Endothelial cell of umbilical vein (primary cell): ENCODE data around the gene KRTAP10-5. TPM values are rescaled to one million over a fixed set of nuclear protein-coding genes. Genes with fewer than 3 reads are reported as not detected.

ENCODE experiments used
- BruUV-seq: library from RNA; stranded (reverse); fragments of 400-500 nt; replicated peaks from 2 replicates; lab custom pipeline; 2021; lab: Mats Ljungman, UMichigan
- CTCF ChIA-PET: fragments of 300-600, 350-600 bp; sonication (Branson Sonifier 250); formaldehyde crosslinking; loops from one replicate; lab custom pipeline; 2021; ENCODE audit warnings: antibody characterized with exemption, inconsistent platforms; lab: Charles Lee
- POLR2A ChIA-PET: fragments of 300-600, 350-600 bp; sonication (Branson Sonifier 250); formaldehyde crosslinking; loops from one replicate; lab custom pipeline; 2021; ENCODE audit warnings: antibody characterized with exemption, inconsistent platforms; lab: Charles Lee
- DNase-seq: peaks from one replicate; pipeline ENCODE4 v3.0.0-alpha.2; 2011; ENCODE audit warnings: low read depth, low spot score
- FAIRE-seq: peaks from 2 replicates; lab custom pipeline; 2011; peaks lifted over from hg19 to GRCh38; lab: Jason Lieb, UNC
- H2AFZ ChIP-seq: 2 replicates; pipeline ENCODE4 v1.6.0; 2012; ENCODE audit warnings: low read depth, low read length, control low read depth, inconsistent platforms
- H3K27ac ChIP-seq: 2 replicates; pipeline ENCODE4 v1.5.1; 2011; ENCODE audit warnings: low read depth, mild to moderate bottlenecking, control low read depth, low read length, moderate library complexity; ENCODE audit not compliant: insufficient read depth
- H3K27me3 ChIP-seq, 2 experiments: 2 replicates each; pipeline versions ENCODE4 v1.6.0 to v1.6.1; 2011; ENCODE audit warnings: low read length in 2 of 2, mixed read lengths in 1 of 2; ENCODE audit not compliant: control insufficient read depth in 2 of 2, insufficient read depth in 2 of 2
- H3K36me3 ChIP-seq, 2 experiments: 2 replicates in 1 of 2; 3 replicates in 1 of 2; pipeline ENCODE4 v1.5.1; 2011; ENCODE audit warnings: low read length in 2 of 2, mild to moderate bottlenecking in 1 of 2, moderate library complexity in 1 of 2; ENCODE audit not compliant: control insufficient read depth in 2 of 2, insufficient read depth in 2 of 2; ENCODE audit errors: extremely low read depth in 1 of 2
- H3K4me1 ChIP-seq: 3 replicates; pipeline ENCODE4 v1.5.1; 2011; ENCODE audit warnings: mild to moderate bottlenecking, low read length; ENCODE audit not compliant: control insufficient read depth, insufficient read depth; ENCODE audit errors: extremely low read depth
- H3K4me2 ChIP-seq: 2 replicates; pipeline ENCODE4 v1.6.1; 2011; ENCODE audit warnings: low read length, control low read depth, mixed read lengths; ENCODE audit not compliant: insufficient read depth
- H3K4me3 ChIP-seq, 3 experiments: fragments of 200-600 bp in 1 of 3; sonication (generic), shearing (Covaris generic) in 1 of 3; replicated peaks in 1 of 3; 2 replicates each; pipeline ENCODE4 v1.5.1; 2011 to 2016; ENCODE audit warnings: control low read depth in 3 of 3, low read length in 3 of 3, mild to moderate bottlenecking in 2 of 3, inconsistent platforms in 1 of 3, low read depth in 1 of 3, moderate library complexity in 1 of 3; ENCODE audit not compliant: insufficient read depth in 1 of 3
- H3K79me2 ChIP-seq: 2 replicates; pipeline ENCODE4 v1.6.0; 2012; ENCODE audit warnings: low read length, inconsistent platforms; ENCODE audit not compliant: control insufficient read depth, insufficient read depth
- H3K9ac ChIP-seq: replicated peaks from 2 replicates; pipeline ENCODE3; 2011; ENCODE audit warnings: low read length, control low read depth; ENCODE audit not compliant: insufficient read depth; ENCODE audit errors: extremely low read depth
- H3K9me1 ChIP-seq: replicated peaks from 3 replicates; pipeline ENCODE4 v1.6.0; 2011; ENCODE audit warnings: mild to moderate bottlenecking, low read length; ENCODE audit not compliant: control insufficient read depth, insufficient read depth; ENCODE audit errors: extremely low read depth
- H3K9me3 ChIP-seq: replicated peaks from 2 replicates; pipeline ENCODE4 v1.5.1; 2012; ENCODE audit warnings: low read length, inconsistent platforms; ENCODE audit not compliant: control insufficient read depth, insufficient read depth
- H4K20me1 ChIP-seq: replicated peaks from 2 replicates; pipeline ENCODE3; 2011; ENCODE audit warnings: mild to moderate bottlenecking, low read length; ENCODE audit not compliant: control insufficient read depth, insufficient read depth; ENCODE audit errors: extremely low read depth
- CTCF ChIP-seq, 2 donors: IDR thresholded peaks; 1 replicate in 1 of 2; 2 replicates in 1 of 2; pipeline ENCODE4 v1.5.1; 2011; ENCODE audit warnings: low read length in 2 of 2, mild to moderate bottlenecking in 2 of 2, moderate library complexity in 2 of 2, control low read depth in 1 of 2, inconsistent platforms in 1 of 2, low read depth in 1 of 2; ENCODE audit not compliant: insufficient read depth in 1 of 2; ENCODE audit errors: extremely low read depth in 1 of 2
- EZH2 ChIP-seq: IDR thresholded peaks from 2 replicates; pipeline ENCODE4 v1.6.1; 2012; ENCODE audit warnings: borderline replicate concordance, low read depth, mild to moderate bottlenecking, moderate library complexity, low read length, inconsistent platforms; ENCODE audit not compliant: severe bottlenecking
- FOS ChIP-seq: IDR thresholded peaks from 2 replicates; pipeline ENCODE4 v1.6.1; 2011; ENCODE audit warnings: mild to moderate bottlenecking, low read length, moderate library complexity, borderline replicate concordance; ENCODE audit not compliant: insufficient read depth
- GATA2 ChIP-seq: IDR thresholded peaks from 2 replicates; pipeline ENCODE4 v1.7.0; 2011; ENCODE audit warnings: low read depth, mild to moderate bottlenecking, moderate library complexity, mixed read lengths, low read length; ENCODE audit not compliant: insufficient read length, insufficient read depth
- JUN ChIP-seq: IDR thresholded peaks from 2 replicates; pipeline ENCODE4 v1.6.1; 2011; ENCODE audit warnings: borderline replicate concordance, low read depth; ENCODE audit not compliant: insufficient read length, insufficient read depth
- MAX ChIP-seq: IDR thresholded peaks from 2 replicates; pipeline ENCODE4 v1.6.1; 2011; ENCODE audit not compliant: insufficient read depth, insufficient read length
- MYC ChIP-seq: IDR thresholded peaks from one replicate; pipeline ENCODE4 v1.6.1; 2011; ENCODE audit warnings: mild to moderate bottlenecking, low read depth, low read length
- POLR2A ChIP-seq: IDR thresholded peaks from 2 replicates; pipeline ENCODE4 v1.6.1; 2012; ENCODE audit warnings: low read depth, mild to moderate bottlenecking, control low read depth, low read length
- POLR2AphosphoS5 ChIP-seq: IDR thresholded peaks from 2 replicates; pipeline ENCODE4 v1.6.1; 2012; ENCODE audit warnings: low read depth, mild to moderate bottlenecking, control low read depth, low read length, moderate library complexity; ENCODE audit not compliant: insufficient read depth
- dilution Hi-C: fragments of 300-500 bp; cut with MboI; formaldehyde crosslinking; loops from one replicate; pipeline ENCODE4 v1.15.0; 2019; ENCODE audit warnings: low sequenced_read_pairs; ENCODE audit not compliant: extremely low pct_ligation_motif_present
- intact Hi-C: fragments of 100-400 bp; cut with micrococcal nuclease; formaldehyde crosslinking; loops from one replicate; pipeline ENCODE4 v1.10.0; 2022
- polyA plus RNA-seq, 4 experiments: library from polyadenylated mRNA; depleted of rRNA in 3 of 4; stranded (reverse) in 3 of 4; unstranded in 1 of 4; fragments of >200 nt; gene quantifications; 2 replicates each; pipeline versions ENCODE4 v1.2.1 to v1.2.3, GENCODE V29; 2011 to 2012; ENCODE audit warnings: missing spikeins in 1 of 4
- total RNA-seq: library from RNA; stranded (reverse); gene quantifications from 2 replicates; pipeline ENCODE4 v1.2.3, GENCODE V29; 2021

The KRTAP10-5 gene
- total and polyA plus RNA-seq, 2 donors (not counting 3 experiments of a cell fraction or from before 2014, with no cell fraction given) = not detected

- Histone ChIP-seq H3K9me1 (no peaks in the 10 kb centered on the region), H4K20me1 (no peaks in the 10 kb centered on the region), H3K36me3 (no peaks in the 10 kb centered on the region), H3K9ac (no peak overlapping the region), H3K4me1 (no peaks in the 10 kb centered on the region), H3K9me3 (no peaks in the 10 kb centered on the region), H3K27ac (no peak overlapping the region), H3K27me3 (peaks cover 0 to 3% of the 10 kb centered on the region in 2 experiments), H3K4me2 (no peak overlapping the region), H3K4me3 (no peak overlapping the region), H3K79me2 (no peaks in the 10 kb centered on the region), H2AFZ (no peak overlapping the region)
- CTCF ChIA-PET = interaction anchor here (0.9 kb wide), 1 partner anchor 225 kb away, joined by 3 read pairs; no protein-coding TSS in a partner anchor
- FAIRE-seq = no peak
- POLR2A ChIA-PET = no interaction called here
- no peak for DNase-seq
- BruUV-seq = no TSS peak
- dilution Hi-C loops = no loop called here
- intact Hi-C loops = no loop called here
- TF ChIP-seq POLR2A = no peak
- TF ChIP-seq MYC = no peak
- no peak for TF ChIP-seq GATA2
- no peak for TF ChIP-seq MAX
- no peak for TF ChIP-seq POLR2AphosphoS5
- TF ChIP-seq EZH2 = no peak
- TF ChIP-seq JUN = no peak
- no peak for TF ChIP-seq FOS
- no peak for TF ChIP-seq CTCF (IDR thresholded peaks at IDR 0.05; ENCODE audit: extremely low read depth in 1 of 2, insufficient read depth in 1 of 2, low read depth in 1 of 2, low read length in 2 of 2)
These were observed 12.8 kb downstream of the KRTAP10-5 start for GRCh38 chr21:44567481-44568171.
